Activated B cell treated with CpG ODN at 0.5 μM for 24 hours (primary cell): ENCODE results near the gene PRLR. TPM values are rescaled to one million over a fixed set of nuclear protein-coding genes. Genes with fewer than 3 reads are reported as not detected.

Source experiments
- ATAC-seq: fragments of 200-7000 bp; cut with Tn5 transposase; one replicate; pipeline ENCODE4 v1.10.0; 2021; ENCODE audit warnings: low read depth, mild to moderate bottlenecking, moderate library complexity
- CTCF ChIA-PET: fragments of 350-600 bp; sonication (Branson Sonifier 250); formaldehyde crosslinking; loops from one replicate; lab custom pipeline; 2021; ENCODE audit warnings: antibody characterized with exemption; lab: Charles Lee
- POLR2A ChIA-PET: fragments of 350-600 bp; sonication (Branson Sonifier 250); formaldehyde crosslinking; loops from one replicate; lab custom pipeline; 2021; ENCODE audit warnings: antibody characterized with exemption; lab: Charles Lee
- DNase-seq: peaks from one replicate; pipeline ENCODE4 v3.0.0; 2022
- H3K27ac Mint-ChIP-seq: one replicate; pipeline ENCODE4 v1.8.0; 2020; ENCODE audit warnings: mixed read lengths
- H3K27me3 Mint-ChIP-seq: one replicate; pipeline ENCODE4 v1.8.0; 2021; ENCODE audit warnings: mixed read lengths
- H3K36me3 Mint-ChIP-seq: one replicate; pipeline ENCODE4 v1.8.0; 2021; ENCODE audit warnings: low read depth, mixed read lengths
- H3K4me1 Mint-ChIP-seq: one replicate; pipeline ENCODE4 v1.8.0; 2021; ENCODE audit warnings: mixed read lengths
- H3K4me3 Mint-ChIP-seq: one replicate; pipeline ENCODE4 v1.8.0; 2020; ENCODE audit warnings: mild to moderate bottlenecking, mixed read lengths
- H3K9me3 Mint-ChIP-seq: one replicate; pipeline ENCODE4 v1.8.0; 2020; ENCODE audit warnings: mixed read lengths
- intact Hi-C: fragments of 100-400 bp; cut with micrococcal nuclease; formaldehyde crosslinking; loops from one replicate; pipeline ENCODE4 v1.15.1; 2024
- total RNA-seq: library from RNA; stranded (reverse); gene quantifications from 2 replicates; pipeline ENCODE4 v1.2.3, GENCODE V29; 2022
- TF ChIP-seq, protein P1 (sequence below): fragments of 200-600 bp; IDR thresholded peaks from one replicate; pipeline ENCODE4 v1.8.0; 2022; ENCODE audit warnings: antibody characterized with exemption, mild to moderate bottlenecking

Gene PRLR
- total RNA-seq, 1 donor from 2014 or later = 3.7 TPM

DNA sequence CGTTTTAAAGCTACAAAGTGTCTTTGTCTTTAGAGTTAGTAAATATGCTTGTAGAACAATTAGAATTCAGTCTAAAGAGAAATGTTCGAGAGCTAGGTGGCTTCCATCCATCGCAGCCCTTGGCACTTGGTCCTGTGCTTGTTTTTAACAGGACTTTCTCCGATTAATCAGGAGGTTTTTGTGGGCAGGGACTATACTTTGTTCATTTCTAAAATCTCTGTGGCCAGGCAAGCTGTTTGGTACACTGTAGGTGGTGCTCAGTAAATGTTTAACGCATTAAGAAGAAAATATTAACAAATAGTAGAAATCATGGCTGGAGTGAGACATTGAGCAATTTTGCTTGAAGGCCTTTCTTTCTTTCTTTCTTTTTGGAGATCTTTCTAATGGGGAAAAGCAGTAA lies 203.3 kb downstream of the PRLR start:
- H3K4me3 Mint-ChIP-seq = no peak overlapping the region
- DNase-seq (no peak), ATAC-seq (no peak)
- no peaks in the 10 kb centered on the region for H3K4me1 Mint-ChIP-seq
- TF ChIP-seq, protein P1, sequence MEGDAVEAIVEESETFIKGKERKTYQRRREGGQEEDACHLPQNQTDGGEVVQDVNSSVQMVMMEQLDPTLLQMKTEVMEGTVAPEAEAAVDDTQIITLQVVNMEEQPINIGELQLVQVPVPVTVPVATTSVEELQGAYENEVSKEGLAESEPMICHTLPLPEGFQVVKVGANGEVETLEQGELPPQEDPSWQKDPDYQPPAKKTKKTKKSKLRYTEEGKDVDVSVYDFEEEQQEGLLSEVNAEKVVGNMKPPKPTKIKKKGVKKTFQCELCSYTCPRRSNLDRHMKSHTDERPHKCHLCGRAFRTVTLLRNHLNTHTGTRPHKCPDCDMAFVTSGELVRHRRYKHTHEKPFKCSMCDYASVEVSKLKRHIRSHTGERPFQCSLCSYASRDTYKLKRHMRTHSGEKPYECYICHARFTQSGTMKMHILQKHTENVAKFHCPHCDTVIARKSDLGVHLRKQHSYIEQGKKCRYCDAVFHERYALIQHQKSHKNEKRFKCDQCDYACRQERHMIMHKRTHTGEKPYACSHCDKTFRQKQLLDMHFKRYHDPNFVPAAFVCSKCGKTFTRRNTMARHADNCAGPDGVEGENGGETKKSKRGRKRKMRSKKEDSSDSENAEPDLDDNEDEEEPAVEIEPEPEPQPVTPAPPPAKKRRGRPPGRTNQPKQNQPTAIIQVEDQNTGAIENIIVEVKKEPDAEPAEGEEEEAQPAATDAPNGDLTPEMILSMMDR = no peak
- intact Hi-C loops = no loop called here
- H3K27me3 Mint-ChIP-seq = peaks cover 2% of the 10 kb centered on the region
- ChIA-PET CTCF (no interaction called here), POLR2A (no interaction called here)
- no peaks in the 10 kb centered on the region for H3K9me3 Mint-ChIP-seq
- H3K27ac Mint-ChIP-seq = no peak overlapping the region
- H3K36me3 Mint-ChIP-seq = no peaks in the 10 kb centered on the region

DNA sequence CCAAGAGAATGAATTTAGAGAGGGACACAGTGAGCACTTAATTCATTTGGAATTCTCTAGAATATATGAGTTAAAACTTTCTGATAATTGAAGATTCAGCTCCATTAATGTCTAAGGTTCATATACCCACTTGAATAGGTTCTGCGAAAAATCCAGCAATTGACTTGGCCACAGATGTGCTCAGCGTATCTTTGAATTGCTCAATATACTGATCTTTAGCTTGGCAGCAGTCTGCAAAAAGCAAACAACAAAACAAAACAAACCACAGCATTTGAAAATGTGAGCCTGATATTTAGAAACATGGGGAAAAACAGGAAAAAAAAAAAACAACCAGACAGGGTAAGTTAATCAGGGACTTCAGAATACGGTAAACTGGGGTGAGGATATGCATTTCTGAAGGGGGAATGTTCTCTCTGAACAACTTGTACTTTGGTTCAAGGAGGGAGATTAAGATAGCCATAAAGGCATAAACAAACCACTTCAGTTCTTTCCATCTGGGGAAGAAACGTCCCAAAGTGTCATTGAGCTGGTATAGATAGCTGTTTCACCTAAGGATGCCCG lies 203.9 kb downstream of the PRLR start:
- Mint-ChIP-seq H3K4me1 (no peaks in the 10 kb centered on the region), H3K36me3 (no peaks in the 10 kb centered on the region)
- DNase-seq = no peak

DNA sequence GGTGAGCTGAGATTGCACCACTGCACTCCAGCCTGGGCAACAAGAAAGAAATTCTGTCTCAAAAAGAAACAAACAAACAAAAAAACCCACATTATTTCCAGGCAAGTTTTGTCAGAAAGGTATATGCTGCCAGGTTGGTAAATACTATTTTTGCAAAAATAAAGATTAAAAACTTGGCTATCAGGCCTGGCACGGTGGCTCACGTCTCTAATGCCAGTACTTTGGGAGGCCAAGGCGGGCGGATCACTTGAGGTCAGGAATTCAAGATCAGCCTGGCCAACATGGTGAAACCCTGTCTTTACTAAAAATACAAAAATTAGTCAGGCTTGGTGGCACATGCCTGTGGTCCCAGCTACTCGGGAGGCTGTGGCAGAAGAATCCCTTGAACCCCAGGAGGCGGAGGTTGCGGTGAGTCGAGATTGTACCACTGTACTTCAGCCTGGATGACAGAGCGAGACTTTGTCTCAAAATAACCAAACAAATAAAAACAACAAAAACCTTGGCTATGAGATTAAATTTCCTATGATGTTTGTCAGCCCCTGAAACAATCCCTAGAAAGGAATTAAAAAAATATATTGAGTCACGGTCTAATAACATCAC lies 205.3 kb downstream of the PRLR start:
- H3K4me3 Mint-ChIP-seq = no peak overlapping the region
- intact Hi-C loops = no loop called here
- ATAC-seq = no peak
- no peaks in the 10 kb centered on the region for H3K9me3 Mint-ChIP-seq
- H3K4me1 Mint-ChIP-seq = no peaks in the 10 kb centered on the region
- TF ChIP-seq, protein P1 = no peak
- no peak for DNase-seq
- ChIA-PET CTCF (no interaction called here), POLR2A (no interaction called here)
- H3K36me3 Mint-ChIP-seq = no peaks in the 10 kb centered on the region
- no peak overlapping the region for H3K27ac Mint-ChIP-seq
- peaks cover 2% of the 10 kb centered on the region for H3K27me3 Mint-ChIP-seq

More for the DNA sequence above, 203.9 kb downstream of the PRLR start:
- Mint-ChIP-seq H3K9me3 (no peaks in the 10 kb centered on the region), H3K4me3 (no peak overlapping the region), H3K27ac (no peak overlapping the region), H3K27me3 (peaks cover 2% of the 10 kb centered on the region)
- intact Hi-C loops = no loop called here
- ChIA-PET POLR2A (no interaction called here), CTCF (no interaction called here)
- TF ChIP-seq, protein P1 = no peak
- ATAC-seq = no peak

DNA sequence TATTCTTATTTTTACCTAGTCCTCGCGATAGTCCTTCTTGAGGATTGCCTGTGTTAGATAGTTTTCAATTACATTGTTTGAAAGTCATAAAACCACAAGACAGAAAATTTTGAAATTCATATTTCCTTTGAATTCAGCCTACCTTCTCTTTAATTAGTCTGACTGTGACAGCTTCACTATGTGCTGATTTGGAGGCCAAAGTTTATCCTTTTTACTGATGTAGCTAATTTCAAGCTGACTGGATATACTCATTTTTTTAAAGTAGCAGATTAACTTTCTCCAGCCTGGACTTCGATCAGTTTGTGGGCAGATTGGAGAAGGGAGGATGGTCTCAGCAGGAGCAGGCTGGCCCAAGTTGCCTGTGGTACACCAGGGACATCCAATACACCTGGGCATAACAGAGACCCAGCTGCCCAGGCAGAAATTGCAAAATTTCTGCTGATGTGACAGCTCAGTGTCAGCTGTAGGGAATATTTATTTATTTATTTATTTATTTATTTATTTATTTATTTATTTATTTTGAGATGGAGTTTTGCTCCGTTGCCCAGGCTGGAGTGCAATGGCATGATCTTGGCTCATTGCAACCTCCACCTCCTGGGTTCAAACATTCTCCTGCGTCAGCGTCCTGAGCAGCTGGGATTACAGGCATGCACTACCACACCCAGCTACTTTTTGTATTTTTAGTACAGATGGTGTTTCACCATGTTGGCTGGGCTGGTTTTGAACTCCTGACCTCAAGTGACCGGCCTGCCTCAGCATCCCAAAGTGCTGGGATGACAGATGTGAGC lies 206.7 kb downstream of the PRLR start:
- H3K9me3 Mint-ChIP-seq = no peaks in the 10 kb centered on the region
- no peak for DNase-seq
- no peaks in the 10 kb centered on the region for H3K36me3 Mint-ChIP-seq
- no peak overlapping the region for H3K27ac Mint-ChIP-seq
- intact Hi-C loops = no loop called here
- CTCF ChIA-PET = no interaction called here
- no peaks in the 10 kb centered on the region for H3K4me1 Mint-ChIP-seq
- peaks cover 2% of the 10 kb centered on the region for H3K27me3 Mint-ChIP-seq
- H3K4me3 Mint-ChIP-seq = no peak overlapping the region
- POLR2A ChIA-PET = no interaction called here
- TF ChIP-seq, protein P1 = no peak
- ATAC-seq = no peak
